GM19395 (cell line): Measurements from ENCODE around the gene SLC31A2.

ENCODE experiments used
- ATAC-seq: cut with Tn5 transposase; IDR thresholded peaks from one replicate; pipeline ENCODE4 v1.9.1; 2021; ENCODE audit warnings: mild to moderate bottlenecking, moderate library complexity; ENCODE audit not compliant: unreplicated experiment

SLC31A2 gene

GRCh38 chr9:113184539-113184938 lies 33.7 kb downstream of the SLC31A2 start:
- no peak for ATAC-seq

GRCh38 chr9:113185271-113185670 lies 34.5 kb downstream of the SLC31A2 start:
- ATAC-seq, result no peak

GRCh38 chr9:113186137-113186755 lies 35.4 kb downstream of the SLC31A2 start:
- no peak for ATAC-seq

- ATAC-seq, result no peak
These were observed 37.3 kb downstream of the SLC31A2 start for GRCh38 chr9:113187929-113188595.

- ATAC-seq, result no peak
These were observed 41.6 kb downstream of the SLC31A2 start for GRCh38 chr9:113192455-113192854.

- ATAC-seq, result no peak
These were observed 49.0 kb downstream of the SLC31A2 start for GRCh38 chr9:113199683-113200329.

GRCh38 chr9:113205432-113205831 lies 54.6 kb downstream of the SLC31A2 start:
- ATAC-seq, result no peak

GRCh38 chr9:113205861-113206260 lies 55.1 kb downstream of the SLC31A2 start:
- ATAC-seq, result no peak

- no peak for ATAC-seq
These were observed 60.0 kb downstream of the SLC31A2 start for GRCh38 chr9:113210815-113211214.
